Muscle of arm (tissue), 12 donors: Measurements from ENCODE around the gene ABHD16A. TPM values are rescaled to one million over a fixed set of nuclear protein-coding genes. Genes with fewer than 3 reads are reported as not detected.

Experiments used
- DNase-seq: peaks from one replicate; pipeline ENCODE4 v3.0.0-alpha.2; 2013
- polyA plus RNA-seq, 12 donors: library from polyadenylated mRNA; unstranded; fragments of 120-200 nt; gene quantifications; one replicate each; pipeline ENCODE4 v1.2.1, GENCODE V29; 2013; ENCODE audit not compliant: insufficient read length in 12 of 12

The ABHD16A gene
- polyA plus RNA-seq, 12 donors, result 35.4 to 54.1 (median 43.1) TPM; not detected in 1

- DNase-seq, result no peak
Observed at GRCh38 chr6:31643818-31644454, 59.2 kb downstream of the ABHD16A start.

GRCh38 chr6:31642798-31643570 is 60.1 kb downstream of the ABHD16A start:
- DNase-seq, result no peak

GRCh38 chr6:31641370-31641769 is 61.8 kb downstream of the ABHD16A start:
- no peak for DNase-seq

- DNase-seq, result no peak
Observed at GRCh38 chr6:31640612-31641011, 62.5 kb downstream of the ABHD16A start.

- no peak for DNase-seq
Observed at GRCh38 chr6:31639449-31639861, 63.7 kb downstream of the ABHD16A start.

GRCh38 chr6:31639043-31639442 is 64.1 kb downstream of the ABHD16A start:
- DNase-seq, result no peak

Other genes starting within 250 kb of the ABHD16A start
- gene MICB, start 205.2 kb downstream of the ABHD16A start, polyA plus RNA-seq, result 1 to 10 TPM in 2 of 12 donors, under 1 TPM in 8, not detected in 2; 0.37 to 1.9 (median 0.78) TPM
- gene MCCD1, start 174.4 kb downstream of the ABHD16A start, polyA plus RNA-seq, result not detected
- gene DDX39B, start 161.3 kb downstream of the ABHD16A start, polyA plus RNA-seq, result 100 to 1,000 TPM in 11 of 12 donors, not detected in 1; 312 to 457 (median 352) TPM
- 1 to 10 TPM in 10 of 12 donors, not detected in 2; 3.3 to 6.6 (median 4.1) TPM for gene ATP6V1G2, start 156.7 kb downstream of the ABHD16A start, polyA plus RNA-seq
- 10 to 100 TPM in 11 of 12 donors, not detected in 1; 11.4 to 23.7 (median 14.1) TPM for gene NFKBIL1, start 155.7 kb downstream of the ABHD16A start, polyA plus RNA-seq
- gene LTA, start 131.0 kb downstream of the ABHD16A start, polyA plus RNA-seq, result 1 to 10 TPM in 1 of 12 donors, under 1 TPM in 5, not detected in 6; 0.13 to 2.6 (median 0.33) TPM
- gene TNF, start 127.8 kb downstream of the ABHD16A start, polyA plus RNA-seq, result 1 to 10 TPM in 1 of 12 donors, under 1 TPM in 8, not detected in 3; 0.11 to 1.5 (median 0.33) TPM
- gene LTB, start 120.9 kb downstream of the ABHD16A start, polyA plus RNA-seq, result 10 to 100 TPM in 1 of 12 donors, 1 to 10 TPM in 7, under 1 TPM in 2, not detected in 2; 0.57 to 23.4 (median 1.3) TPM
- 10 to 100 TPM in 2 of 12 donors, 1 to 10 TPM in 8, not detected in 2; 3.9 to 24.6 (median 5.9) TPM for gene LST1, start 117.0 kb downstream of the ABHD16A start, polyA plus RNA-seq
- under 1 TPM in 6 of 12 donors, not detected in 6; 0.22 to 0.63 (median 0.25) TPM for gene NCR3, start 110.3 kb downstream of the ABHD16A start, polyA plus RNA-seq
- 10 to 100 TPM in 11 of 12 donors, not detected in 1; 12.8 to 39.9 (median 18.8) TPM for gene AIF1, start 88.1 kb downstream of the ABHD16A start, polyA plus RNA-seq
- 100 to 1,000 TPM; 104 to 352 (median 123) TPM for gene PRRC2A, start 82.6 kb downstream of the ABHD16A start, polyA plus RNA-seq
- 100 to 1,000 TPM in 11 of 12 donors, not detected in 1; 153 to 248 (median 195) TPM for gene BAG6, start 50.7 kb downstream of the ABHD16A start, polyA plus RNA-seq
- gene APOM, start 47.4 kb downstream of the ABHD16A start, polyA plus RNA-seq, result 1 to 10 TPM in 10 of 12 donors, not detected in 2; 3.4 to 9.7 (median 4.8) TPM
- gene C6orf47, start 42.5 kb downstream of the ABHD16A start, polyA plus RNA-seq, result 10 to 100 TPM in 11 of 12 donors, not detected in 1; 10.9 to 15.8 (median 12.5) TPM
- 10 to 100 TPM in 11 of 12 donors, not detected in 1; 12.1 to 25.8 (median 13.5) TPM for gene GPANK1, start 38.3 kb downstream of the ABHD16A start, polyA plus RNA-seq
- 100 to 1,000 TPM in 11 of 12 donors, not detected in 1; 121 to 202 (median 144) TPM for gene CSNK2B, start 37.2 kb downstream of the ABHD16A start, polyA plus RNA-seq
- 10 to 100 TPM in 9 of 12 donors, 1 to 10 TPM in 2, not detected in 1; 6.1 to 27.9 (median 14.2) TPM for gene LY6G5B, start 33.3 kb downstream of the ABHD16A start, polyA plus RNA-seq
- 1 to 10 TPM in 10 of 12 donors, not detected in 2; 1.2 to 6.4 (median 3.2) TPM for gene LY6G5C, start 22.3 kb downstream of the ABHD16A start, polyA plus RNA-seq
- under 1 TPM in 1 of 12 donors, not detected in 11; 0.27 TPM for gene LY6G6F, start 3.5 kb upstream of the ABHD16A start, polyA plus RNA-seq
- 1 to 10 TPM in 1 of 12 donors, under 1 TPM in 5, not detected in 6; 0.50 to 1.1 (median 0.75) TPM for gene LY6G6D, start 12.0 kb upstream of the ABHD16A start, polyA plus RNA-seq
- gene LY6G6C, start 18.4 kb upstream of the ABHD16A start, polyA plus RNA-seq, result 1 to 10 TPM in 3 of 12 donors, under 1 TPM in 4, not detected in 5; 0.28 to 6.6 (median 0.63) TPM
- gene MPIG6B, start 20.0 kb upstream of the ABHD16A start, polyA plus RNA-seq, result 1 to 10 TPM in 2 of 12 donors, under 1 TPM in 8, not detected in 2; 0.49 to 1.7 (median 0.63) TPM
- 100 to 1,000 TPM in 8 of 12 donors, 10 to 100 TPM in 3, not detected in 1; 89.7 to 152 (median 108) TPM for gene DDAH2, start 26.0 kb upstream of the ABHD16A start, polyA plus RNA-seq
- 100 to 1,000 TPM in 11 of 12 donors, not detected in 1; 100 to 194 (median 129) TPM for gene CLIC1, start 33.2 kb upstream of the ABHD16A start, polyA plus RNA-seq
- 10 to 100 TPM in 6 of 12 donors, 1 to 10 TPM in 5, not detected in 1; 7.4 to 32.2 (median 13.8) TPM for gene MSH5, start 36.7 kb upstream of the ABHD16A start, polyA plus RNA-seq
- gene SAPCD1, start 59.3 kb upstream of the ABHD16A start, polyA plus RNA-seq, result 10 to 100 TPM in 1 of 12 donors, 1 to 10 TPM in 9, not detected in 2; 1.6 to 10.7 (median 2.4) TPM
- gene VWA7, start 74.0 kb upstream of the ABHD16A start, polyA plus RNA-seq, result 1 to 10 TPM in 10 of 12 donors, not detected in 2; 1.1 to 4.1 (median 2.1) TPM
- gene VARS1, start 92.4 kb upstream of the ABHD16A start, polyA plus RNA-seq, result 10 to 100 TPM in 11 of 12 donors, not detected in 1; 38.6 to 60.8 (median 45.0) TPM
- 10 to 100 TPM in 11 of 12 donors, not detected in 1; 47.5 to 67.9 (median 58.6) TPM for gene LSM2, start 103.6 kb upstream of the ABHD16A start, polyA plus RNA-seq
- 1 to 10 TPM in 10 of 12 donors, not detected in 2; 3.6 to 5.5 (median 4.5) TPM for gene HSPA1L, start 112.0 kb upstream of the ABHD16A start, polyA plus RNA-seq
- 100 to 1,000 TPM in 1 of 12 donors, 10 to 100 TPM in 10, not detected in 1; 47.4 to 110 (median 62.3) TPM for gene HSPA1A, start 112.2 kb upstream of the ABHD16A start, polyA plus RNA-seq
- gene HSPA1B, start 124.4 kb upstream of the ABHD16A start, polyA plus RNA-seq, result 1,000 to 10,000 TPM in 1 of 12 donors, 100 to 1,000 TPM in 2, 10 to 100 TPM in 9; 28.3 to 1,034 (median 49.7) TPM
- gene NEU1, start 159.5 kb upstream of the ABHD16A start, polyA plus RNA-seq, result 10 to 100 TPM in 11 of 12 donors, not detected in 1; 14.6 to 32.7 (median 16.0) TPM
- gene SLC44A4, start 175.7 kb upstream of the ABHD16A start, polyA plus RNA-seq, result 10 to 100 TPM in 1 of 12 donors, under 1 TPM in 9, not detected in 2; 0.09 to 25.0 (median 0.23) TPM
- gene EHMT2, start 194.4 kb upstream of the ABHD16A start, polyA plus RNA-seq, result 10 to 100 TPM in 11 of 12 donors, not detected in 1; 26.0 to 62.8 (median 31.4) TPM
- gene ZBTB12, start 198.8 kb upstream of the ABHD16A start, polyA plus RNA-seq, result 10 to 100 TPM in 5 of 12 donors, 1 to 10 TPM in 6, not detected in 1; 7.5 to 17.3 (median 9.7) TPM
- 10 to 100 TPM in 1 of 12 donors, 1 to 10 TPM in 10, not detected in 1; 4.3 to 21.2 (median 6.9) TPM for gene C2, start 224.4 kb upstream of the ABHD16A start, polyA plus RNA-seq
- gene CFB, start 242.8 kb upstream of the ABHD16A start, polyA plus RNA-seq, result 1 to 10 TPM in 9 of 12 donors, under 1 TPM in 1, not detected in 2; 0.97 to 5.8 (median 1.6) TPM